ENCODE data around the gene SOBP.

The SOBP gene

DNA sequence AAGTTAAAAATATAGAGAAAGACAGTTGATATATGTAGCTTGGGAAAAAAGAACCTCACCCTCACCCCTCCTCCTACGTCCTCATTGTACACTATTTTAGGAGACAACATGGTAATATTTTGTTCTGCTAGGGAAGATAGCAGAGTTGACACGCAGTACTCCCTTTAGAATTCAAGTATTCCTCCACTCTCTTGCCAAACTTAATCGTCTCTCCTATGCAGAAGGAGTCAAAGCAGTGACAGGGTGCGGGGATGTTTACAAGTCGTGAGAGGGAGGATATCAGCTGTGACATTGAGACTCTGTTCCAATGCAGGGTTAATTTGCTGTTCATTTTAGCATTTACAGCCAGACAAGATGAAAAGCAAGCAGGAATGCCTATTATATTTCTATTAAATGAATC, 97.5 kb downstream of the SOBP start:
- no peak for DNase-seq

DNA sequence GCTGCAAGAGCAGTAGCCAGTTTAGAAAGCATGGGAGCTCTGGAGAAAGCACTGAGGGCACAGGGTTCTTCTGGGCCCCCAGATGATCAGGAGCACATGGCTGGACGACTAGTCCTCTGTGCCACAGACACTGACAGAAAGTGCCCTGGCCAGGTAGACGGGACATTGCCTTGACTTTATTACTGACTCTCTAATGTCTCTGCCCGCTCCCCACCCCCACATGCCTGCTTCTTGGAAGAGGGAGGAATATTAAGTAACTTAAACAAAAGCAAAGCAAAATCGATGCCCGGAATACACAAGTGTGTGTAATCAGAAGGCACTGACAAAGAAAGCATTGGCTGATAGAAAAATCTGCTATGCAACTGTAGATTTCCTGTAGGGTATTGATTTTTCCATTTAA, 99.3 kb downstream of the SOBP start:
- DNase-seq: no peak

DNA sequence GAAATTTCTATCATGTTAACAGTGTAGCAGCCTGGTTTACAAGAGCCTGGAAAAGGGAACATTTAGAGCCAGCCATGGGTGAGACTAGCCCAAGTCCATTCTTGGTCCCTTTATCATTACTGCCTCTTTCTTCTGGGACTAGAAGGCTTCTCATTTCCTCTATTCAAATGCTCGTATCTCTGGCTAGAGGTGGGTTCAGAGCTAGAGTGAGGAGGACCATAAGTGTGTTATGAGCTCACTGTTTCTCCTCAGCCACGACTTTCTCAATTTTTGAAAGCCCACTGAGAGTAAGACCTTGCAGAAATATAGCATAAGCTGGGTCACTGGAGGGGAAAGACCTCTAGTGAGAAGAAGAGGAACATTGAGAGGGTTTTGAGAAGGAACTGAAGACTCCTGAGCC, 100.0 kb downstream of the SOBP start:
- DNase-seq: no peak

DNA sequence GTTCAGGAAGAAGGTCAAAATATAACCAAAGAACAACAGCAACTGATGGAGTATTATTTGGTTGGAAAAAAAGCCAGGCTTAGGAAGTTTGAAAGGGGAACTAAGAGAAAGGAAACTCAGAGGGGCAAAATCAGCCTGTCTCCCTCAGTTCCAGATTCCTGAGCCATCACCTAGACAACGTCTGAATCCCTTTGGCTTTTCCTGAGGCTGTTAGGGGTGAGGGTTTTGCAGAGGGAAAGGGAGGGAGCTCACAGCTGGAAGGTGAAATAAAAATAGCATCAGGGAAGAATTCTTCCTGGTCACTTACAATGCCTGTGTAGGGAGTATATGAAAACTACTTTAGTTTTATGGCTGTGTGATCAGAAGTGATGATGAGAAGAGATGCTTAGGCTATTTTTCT, 100.5 kb downstream of the SOBP start:
- no peak for DNase-seq

DNA sequence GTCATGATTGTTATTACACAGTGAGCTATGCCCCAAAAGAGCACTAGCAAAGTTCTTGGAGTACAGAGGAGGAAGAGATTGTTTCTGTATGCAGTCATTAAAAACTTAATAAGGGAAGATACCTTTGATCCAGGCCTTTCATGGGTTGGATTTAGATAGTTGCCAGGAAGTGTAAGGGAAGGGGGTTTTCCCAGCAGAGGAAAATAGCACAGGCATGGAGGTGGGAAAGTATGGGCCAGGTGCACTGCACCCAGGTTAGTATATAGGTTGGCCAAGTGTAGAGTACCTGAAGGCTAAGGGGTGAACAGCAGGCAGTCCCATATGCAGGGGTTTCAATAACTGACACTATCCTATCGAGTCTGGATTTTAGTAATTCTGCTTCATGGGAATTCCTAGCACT, 101.4 kb downstream of the SOBP start:
- no peak for DNase-seq

- DNase-seq: no peak
Measured at GRCh38 chr6:107592806-107593205, 102.9 kb downstream of the SOBP start.

DNA sequence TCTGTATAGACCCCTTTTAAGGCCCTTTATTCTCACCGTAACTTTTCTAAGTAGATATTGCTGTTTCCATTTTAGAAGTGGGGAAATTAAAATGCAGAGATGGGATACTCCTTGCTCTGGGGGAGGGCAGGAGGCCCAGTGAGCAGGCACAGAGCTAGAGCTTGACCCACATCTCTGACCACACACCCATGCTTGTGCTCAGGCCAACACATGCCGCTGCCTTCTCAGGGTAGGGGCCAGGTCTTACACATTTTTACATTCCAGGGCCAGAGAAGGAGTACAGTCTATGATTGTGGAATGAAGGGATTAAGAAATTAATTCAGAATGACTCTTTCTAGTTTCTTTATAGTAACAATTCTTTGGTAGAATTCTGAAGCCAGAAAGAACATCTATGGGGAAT, 104.8 kb downstream of the SOBP start:
- no peak for DNase-seq

GRCh38 chr6:107598091-107598490, 108.2 kb downstream of the SOBP start:
- no peak for DNase-seq

GRCh38 chr6:107599043-107599442, 109.1 kb downstream of the SOBP start:
- DNase-seq: no peak

GRCh38 chr6:107600121-107600520, 110.2 kb downstream of the SOBP start:
- DNase-seq: no peak

GRCh38 chr6:107600936-107601335, 111.0 kb downstream of the SOBP start:
- DNase-seq: no peak

DNA sequence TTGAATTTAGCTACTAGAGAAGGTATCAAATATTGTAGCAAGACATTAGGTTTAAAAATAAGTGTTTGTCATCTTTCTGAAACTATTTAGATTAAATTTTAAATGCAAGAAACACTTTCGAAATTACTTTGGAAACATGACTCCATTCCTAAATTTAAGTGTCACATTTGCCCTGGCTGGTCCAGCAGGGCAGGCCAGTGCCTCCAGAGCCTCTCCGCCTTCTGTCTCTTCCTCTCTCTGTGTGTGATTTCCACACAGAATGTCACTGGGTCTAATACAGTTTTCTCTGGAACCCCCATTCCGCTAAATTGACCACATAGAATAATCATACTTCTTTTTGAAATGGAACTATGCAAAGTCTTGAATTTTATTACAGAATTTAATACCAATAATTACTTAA, 111.5 kb downstream of the SOBP start:
- DNase-seq: no peak

- no peak for DNase-seq
Measured at GRCh38 chr6:107602321-107603005, 112.5 kb downstream of the SOBP start.

- no peak for DNase-seq
Measured at GRCh38 chr6:107603006-107603370, 113.1 kb downstream of the SOBP start.

DNA sequence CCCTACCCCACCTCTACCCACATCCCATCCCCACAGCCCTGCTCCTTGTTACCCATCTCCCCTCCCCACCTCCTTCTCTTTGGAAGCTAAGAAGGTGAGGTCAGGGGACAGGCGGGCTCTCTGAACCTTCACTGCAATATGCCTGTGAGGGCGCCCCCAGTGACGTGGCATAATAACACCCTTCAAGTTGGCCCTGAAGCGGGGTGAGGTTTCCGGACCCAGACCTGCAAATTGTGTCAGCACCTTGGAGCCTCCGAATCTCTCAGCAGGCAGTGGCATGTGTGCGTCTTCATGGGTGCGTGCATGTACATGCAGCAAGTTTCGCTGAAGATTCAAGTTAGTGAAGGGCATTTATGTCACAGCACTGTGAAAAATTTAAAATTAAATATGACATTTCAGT, 114.6 kb downstream of the SOBP start:
- no peak for DNase-seq

- no peak for DNase-seq
Measured at GRCh38 chr6:107606407-107606806, 116.5 kb downstream of the SOBP start.

DNA sequence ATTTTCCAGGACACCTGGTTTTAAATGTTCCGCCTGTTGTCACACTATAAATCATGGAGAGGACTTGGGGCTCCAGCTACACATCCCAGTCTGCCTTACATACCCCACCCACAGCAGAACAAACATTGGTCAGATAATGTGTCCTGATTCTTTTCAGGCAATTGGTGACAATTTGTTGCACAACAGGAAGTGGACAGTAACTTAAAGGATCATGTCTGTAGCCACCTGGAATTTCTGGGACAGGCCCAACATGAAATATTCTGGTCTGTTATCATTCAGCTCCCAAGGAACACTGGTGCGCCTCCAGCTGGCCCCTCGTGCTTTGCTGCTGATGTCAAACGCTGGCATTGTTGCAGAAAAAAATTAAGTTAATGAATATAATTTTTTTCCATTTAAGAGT, 117.2 kb downstream of the SOBP start:
- DNase-seq: no peak

DNA sequence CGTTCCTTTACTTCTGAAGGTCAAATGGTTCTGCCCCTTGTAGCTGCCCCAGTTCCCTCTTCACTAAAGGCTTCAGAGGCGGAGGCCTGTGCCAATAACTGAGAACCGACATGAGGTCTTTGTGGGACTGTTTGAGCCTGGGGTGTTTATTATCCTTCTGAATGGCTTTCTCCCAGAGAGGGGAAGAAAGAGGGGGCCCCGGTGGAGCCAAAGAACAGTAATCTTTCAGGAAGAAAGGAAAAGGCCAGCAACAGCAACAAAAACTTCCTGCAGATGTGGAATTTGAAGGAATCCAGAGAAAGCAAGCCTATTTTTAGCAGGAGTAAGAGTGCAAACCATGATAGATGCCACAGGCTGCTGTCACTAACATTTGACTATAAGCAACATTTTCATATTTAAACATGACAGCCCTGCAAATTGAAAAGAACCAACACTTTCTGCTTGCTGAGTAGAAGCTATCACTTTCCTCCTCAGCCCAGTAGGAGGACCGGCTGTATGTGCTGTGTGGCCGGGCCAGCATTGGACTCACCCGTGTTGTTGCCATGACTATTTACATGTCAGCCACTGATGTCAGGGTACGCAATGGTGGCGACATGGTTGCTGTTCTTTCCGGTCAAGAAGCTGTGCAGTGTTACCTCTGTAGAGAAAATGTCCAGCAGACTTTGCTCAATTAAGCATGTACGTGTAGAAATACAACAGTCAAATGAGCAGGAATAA, 121.3 kb downstream of the SOBP start:
- no peak for DNase-seq

DNA sequence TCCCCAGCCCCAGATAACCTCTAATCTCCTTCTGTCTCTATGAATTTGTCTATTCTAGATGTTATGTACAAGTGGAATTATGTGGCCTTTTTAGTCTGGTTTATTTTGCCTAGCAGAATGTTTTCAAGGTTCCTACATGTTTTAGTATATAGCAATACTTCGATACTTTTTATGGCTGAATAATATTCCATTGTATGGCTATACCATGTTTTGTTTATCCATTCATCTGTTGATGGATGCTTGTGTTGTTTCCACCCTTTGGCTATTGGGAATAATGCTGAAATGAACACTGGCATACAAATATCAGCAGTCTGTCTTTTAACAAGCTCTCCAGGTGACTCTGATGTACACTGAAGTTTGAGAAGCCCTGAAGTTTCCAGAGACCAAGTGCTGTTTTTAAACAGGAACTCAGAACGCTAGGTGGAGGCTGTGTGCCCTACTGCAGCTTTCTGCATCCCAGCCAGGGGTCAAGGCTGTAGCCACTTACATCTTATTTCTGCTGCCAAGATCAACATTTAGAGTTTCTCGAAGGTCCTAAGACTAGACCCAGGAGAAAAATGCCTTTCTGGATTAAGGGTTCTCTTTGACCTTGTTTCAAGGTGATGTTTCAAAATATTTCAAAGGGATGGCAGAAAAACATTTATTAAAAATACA, 123.0 kb downstream of the SOBP start:
- no peak for DNase-seq

DNA sequence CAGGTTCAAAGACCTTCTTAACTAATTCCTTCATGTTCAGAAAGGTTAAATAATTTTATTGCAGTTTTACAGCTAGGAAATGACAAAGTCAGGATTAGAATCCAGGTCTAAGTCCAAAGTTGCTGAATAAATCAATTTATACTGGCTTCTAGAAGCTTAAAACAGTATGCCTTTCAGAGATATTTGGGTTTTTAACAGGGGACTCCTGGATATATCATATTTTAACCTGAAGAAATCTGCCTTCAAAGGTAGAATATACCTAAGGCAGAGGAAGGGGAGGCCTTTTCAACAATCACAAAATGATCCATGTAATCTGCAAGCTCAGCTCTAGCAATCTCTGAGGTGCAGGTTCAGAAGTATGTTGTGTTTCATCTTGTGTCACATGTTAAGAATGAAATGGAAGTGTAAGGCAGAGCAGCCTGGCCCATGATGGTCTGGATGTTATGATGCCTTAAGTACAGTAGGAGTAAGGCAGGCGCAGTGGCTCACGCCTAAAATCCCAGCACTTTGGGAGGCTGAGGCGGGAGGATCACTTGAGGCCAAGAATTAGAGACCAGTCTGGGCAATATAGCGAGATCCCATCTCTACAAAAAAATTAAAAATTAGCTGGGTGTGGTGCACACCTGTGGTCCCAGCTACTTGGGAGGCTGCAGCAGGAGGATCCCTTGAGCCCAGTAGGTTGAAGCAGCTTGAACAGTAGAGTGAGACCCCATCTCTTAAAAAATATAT, 123.9 kb downstream of the SOBP start:
- DNase-seq: no peak

DNA sequence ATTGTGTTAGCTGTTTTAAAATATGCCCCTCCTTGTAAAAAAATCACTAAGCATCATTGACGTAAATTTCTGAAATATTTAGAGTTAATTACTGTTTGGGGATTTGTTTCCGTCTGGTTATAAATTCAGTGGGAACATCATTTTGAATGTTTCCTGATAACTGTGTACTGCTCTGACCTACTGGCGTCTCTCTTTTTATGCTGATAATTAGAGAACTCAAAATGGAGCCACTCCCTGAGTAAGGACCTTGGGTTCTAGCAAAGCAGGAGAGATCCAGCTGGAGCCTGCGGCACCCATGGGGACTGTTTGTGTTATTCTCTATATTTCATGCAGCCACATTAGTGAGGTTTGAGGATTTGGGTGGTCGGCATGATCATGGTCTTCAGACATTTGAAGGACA, 124.9 kb downstream of the SOBP start:
- DNase-seq: no peak

DNA sequence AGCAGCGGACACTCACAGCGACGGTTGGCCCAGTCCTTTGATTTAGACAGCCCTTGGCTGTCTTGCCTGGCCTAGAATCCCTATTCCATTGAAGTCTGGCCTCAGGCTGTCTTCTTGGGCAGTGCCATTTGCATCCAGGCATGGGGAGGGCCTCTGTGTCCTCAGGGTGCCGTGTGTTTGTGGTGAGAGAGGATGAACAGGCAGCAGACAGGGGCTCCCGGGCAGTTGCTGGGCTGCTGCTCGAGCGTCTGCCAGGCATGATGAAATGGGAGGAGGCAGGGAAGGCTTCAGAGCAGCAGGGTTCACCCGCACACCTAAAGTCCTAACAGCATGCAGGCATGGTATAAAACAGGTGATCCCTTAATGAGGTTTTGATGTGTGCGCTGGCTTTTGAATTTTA, 126.9 kb downstream of the SOBP start:
- no peak for DNase-seq

DNA sequence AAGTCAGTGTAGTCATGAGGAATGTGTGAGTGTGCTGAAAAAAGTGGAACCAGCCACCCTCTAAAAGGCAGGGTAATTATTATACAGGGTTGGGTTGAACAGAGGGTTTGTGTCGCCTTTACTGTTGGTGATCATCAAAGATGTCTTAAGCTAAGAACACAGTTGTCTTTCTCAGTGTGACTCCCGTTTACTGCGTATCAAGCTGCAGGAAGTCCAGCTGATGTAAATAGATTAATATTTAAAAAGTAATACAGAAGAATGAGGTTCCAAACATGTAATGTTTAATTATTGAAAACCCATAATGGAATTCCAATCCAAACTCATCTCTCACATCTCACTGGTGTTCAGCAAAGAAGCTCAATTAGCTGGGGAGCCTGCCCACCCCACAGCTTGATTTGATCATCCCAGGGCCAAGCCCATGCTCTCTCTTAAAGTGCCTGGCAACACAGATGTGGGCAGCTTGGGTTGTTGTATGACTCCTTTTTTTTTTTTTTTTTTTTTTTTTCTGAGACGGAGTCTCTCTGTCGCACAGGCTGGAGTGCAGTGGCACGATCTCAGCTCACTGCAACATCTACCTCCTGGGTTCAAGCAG, 127.5 kb downstream of the SOBP start:
- DNase-seq: no peak

All from SIG-M5 (cell line).